H1 (cell line): ENCODE measurements around the gene CGB3. TPM values are rescaled to one million over a fixed set of nuclear protein-coding genes. Genes with fewer than 3 reads are reported as not detected.

ENCODE experiments used
- CTCF ChIA-PET: fragments of 300-600 bp; sonication (Branson Sonifier 250); formaldehyde crosslinking; loops from one replicate; lab custom pipeline; 2021; ENCODE audit not compliant: partially characterized antibody; lab: Charles Lee
- POLR2A ChIA-PET: fragments of 300-600 bp; sonication (Branson Sonifier 250); formaldehyde crosslinking; loops from one replicate; lab custom pipeline; 2021; ENCODE audit warnings: inconsistent platforms; ENCODE audit not compliant: partially characterized antibody; lab: Charles Lee
- DNase-seq, 2 experiments: peaks; one replicate each; pipeline versions ENCODE4 v3.0.0 to v3.0.0-alpha.2; 2010 to 2022; ENCODE audit warnings: low spot score in 2 of 2, low read depth in 1 of 2, mixed read lengths in 1 of 2
- FAIRE-seq: peaks from 2 replicates; lab custom pipeline; 2011; peaks lifted over from hg19 to GRCh38; lab: Jason Lieb, UNC
- H2AFZ ChIP-seq: 2 replicates; pipeline ENCODE4 v1.8.1; 2012; ENCODE audit warnings: low read length, inconsistent platforms
- H2AK5ac ChIP-seq: 2 replicates; pipeline ENCODE4 v1.6.1; 2013; ENCODE audit warnings: low read depth, low read length
- H2BK120ac ChIP-seq: replicated peaks from 2 replicates; pipeline ENCODE3; 2013; ENCODE audit warnings: low read depth, low read length, inconsistent platforms
- H2BK12ac ChIP-seq: 2 replicates; pipeline ENCODE4 v1.6.1; 2013; ENCODE audit warnings: low read depth, low read length
- H2BK15ac ChIP-seq: 2 replicates; pipeline ENCODE4 v1.6.1; 2013; ENCODE audit warnings: low read length
- H2BK20ac ChIP-seq: 2 replicates; pipeline ENCODE4 v1.6.1; 2013; ENCODE audit warnings: low read length
- H2BK5ac ChIP-seq: 2 replicates; pipeline ENCODE4 v1.6.1; 2013; ENCODE audit warnings: low read depth, low read length
- H3K14ac ChIP-seq: 2 replicates; pipeline ENCODE4 v1.6.1; 2013; ENCODE audit warnings: inconsistent platforms; ENCODE audit not compliant: insufficient read length
- H3K18ac ChIP-seq: 2 replicates; pipeline ENCODE4 v1.6.1; 2013; ENCODE audit warnings: low read length; ENCODE audit errors: extremely low read depth
- H3K23ac ChIP-seq: 2 replicates; pipeline ENCODE4 v1.6.1; 2013; ENCODE audit warnings: inconsistent platforms; ENCODE audit not compliant: insufficient read length
- H3K23me2 ChIP-seq: 2 replicates; pipeline ENCODE4 v1.6.1; 2013; ENCODE audit warnings: low read depth, low read length
- H3K27ac ChIP-seq: 2 replicates; pipeline ENCODE4 v1.6.1; 2011; ENCODE audit warnings: low read depth, low read length, inconsistent platforms
- H3K27me3 ChIP-seq, 4 experiments: replicated peaks in 1 of 4; 1 replicate in 1 of 4; 2 replicates in 3 of 4; pipeline versions ENCODE4 v1.6.1 to v1.8.1; 2011 to 2013; ENCODE audit warnings: low read length in 3 of 4, mild to moderate bottlenecking in 3 of 4, inconsistent platforms in 2 of 4, mixed read lengths in 2 of 4, moderate library complexity in 1 of 4; ENCODE audit not compliant: control insufficient read depth in 3 of 4, insufficient read depth in 3 of 4; ENCODE audit errors: extremely low read depth in 1 of 4
- H3K36me3 ChIP-seq, 4 experiments: 2 replicates each; pipeline versions ENCODE4 v1.6.1 to v1.8.1; 2011 to 2013; ENCODE audit warnings: mild to moderate bottlenecking in 4 of 4, low read length in 3 of 4, moderate library complexity in 2 of 4, control low read depth in 1 of 4, inconsistent platforms in 1 of 4; ENCODE audit not compliant: insufficient read depth in 4 of 4, control insufficient read depth in 2 of 4
- H3K4ac ChIP-seq: replicated peaks from 2 replicates; pipeline ENCODE3; 2013; ENCODE audit warnings: low read length, low read depth, mixed read lengths, inconsistent platforms; ENCODE audit not compliant: insufficient read length
- H3K4me1 ChIP-seq, 4 experiments: replicated peaks in 1 of 4; 1 replicate in 1 of 4; 2 replicates in 3 of 4; pipeline versions ENCODE4 v1.6.1 to v1.8.1; 2011 to 2013; ENCODE audit warnings: low read length in 3 of 4, inconsistent platforms in 2 of 4, mixed read lengths in 1 of 4; ENCODE audit not compliant: insufficient read depth in 4 of 4, control insufficient read depth in 3 of 4
- H3K4me2 ChIP-seq, 2 experiments: 2 replicates each; pipeline versions ENCODE4 v1.6.1 to v1.8.1; 2011 to 2013; ENCODE audit warnings: low read depth in 2 of 2, low read length in 2 of 2, control low read depth in 1 of 2, inconsistent platforms in 1 of 2, mild to moderate bottlenecking in 1 of 2; ENCODE audit not compliant: insufficient read depth in 1 of 2
- H3K4me3 ChIP-seq, 4 experiments: fragments of 200-600, 300-600 bp in 1 of 4; sonication (generic), shearing (Covaris generic), sonication (Bioruptor Twin) in 1 of 4; 2 replicates each; pipeline versions ENCODE4 v1.5.1 to v1.8.1; 2011 to 2016; ENCODE audit warnings: low read length in 4 of 4, low read depth in 3 of 4, control low read depth in 2 of 4, inconsistent platforms in 2 of 4, mild to moderate bottlenecking in 2 of 4, mixed read lengths in 1 of 4, moderate library complexity in 1 of 4; ENCODE audit not compliant: insufficient read depth in 2 of 4; ENCODE audit errors: extremely low read depth in 1 of 4
- H3K56ac ChIP-seq: replicated peaks from 2 replicates; pipeline ENCODE3; 2013; ENCODE audit warnings: low read depth, mild to moderate bottlenecking, mixed read lengths, low read length, inconsistent platforms; ENCODE audit not compliant: insufficient read length
- H3K79me1 ChIP-seq: 2 replicates; pipeline ENCODE4 v1.6.1; 2013; ENCODE audit warnings: low read depth, low read length, control low read depth
- H3K79me2 ChIP-seq, 2 experiments: 2 replicates each; pipeline versions ENCODE4 v1.6.1 to v1.8.1; 2012 to 2013; ENCODE audit warnings: low read length in 2 of 2, mild to moderate bottlenecking in 2 of 2, inconsistent platforms in 1 of 2; ENCODE audit not compliant: insufficient read depth in 2 of 2, control insufficient read depth in 1 of 2
- H3K9ac ChIP-seq, 4 experiments: replicated peaks in 1 of 4; 1 replicate in 1 of 4; 2 replicates in 3 of 4; pipeline versions ENCODE4 v1.6.1 to v1.8.1; 2011 to 2013; ENCODE audit warnings: low read depth in 3 of 4, low read length in 3 of 4, control low read depth in 2 of 4, mild to moderate bottlenecking in 2 of 4, moderate library complexity in 2 of 4, inconsistent platforms in 1 of 4; ENCODE audit errors: extremely low read depth in 1 of 4
- H3K9me3 ChIP-seq, 2 experiments: 2 replicates each; pipeline versions ENCODE4 v1.6.1 to v1.8.1; 2012 to 2013; ENCODE audit warnings: mild to moderate bottlenecking in 2 of 2, moderate library complexity in 2 of 2, control low read depth in 1 of 2, inconsistent platforms in 1 of 2, low read depth in 1 of 2, low read length in 1 of 2, mixed read lengths in 1 of 2; ENCODE audit not compliant: insufficient read depth in 2 of 2
- H4K20me1 ChIP-seq, 2 experiments: replicated peaks in 1 of 2; 2 replicates each; pipeline versions ENCODE3 to v1.8.1; 2011 to 2013; ENCODE audit warnings: inconsistent platforms in 2 of 2, low read length in 2 of 2, mild to moderate bottlenecking in 1 of 2; ENCODE audit not compliant: insufficient read depth in 2 of 2, control insufficient read depth in 1 of 2
- H4K5ac ChIP-seq: 2 replicates; pipeline ENCODE4 v1.6.1; 2013; ENCODE audit warnings: low read length, low read depth, mixed read lengths, inconsistent platforms; ENCODE audit not compliant: insufficient read length
- H4K8ac ChIP-seq: 2 replicates; pipeline ENCODE4 v1.8.0; 2013; ENCODE audit warnings: mild to moderate bottlenecking, moderate library complexity, low read length, inconsistent platforms; ENCODE audit not compliant: insufficient read depth; ENCODE audit errors: extremely low read depth
- H4K91ac ChIP-seq: replicated peaks from 2 replicates; pipeline ENCODE3; 2013; ENCODE audit warnings: low read length, mixed read lengths, inconsistent platforms; ENCODE audit not compliant: insufficient read length
- BACH1 ChIP-seq: IDR thresholded peaks from 2 replicates; pipeline ENCODE4 v1.6.1; 2012; ENCODE audit warnings: low read length, improper control_type of control experiment
- PHF8 ChIP-seq: fragments of 200-600 bp; sonication (generic); conservative IDR thresholded peaks from 2 replicates; pipeline ENCODE4 v1.7.1; 2012; ENCODE audit warnings: low read depth, mild to moderate bottlenecking, inconsistent platforms, low read length, moderate library complexity
- RNF2 ChIP-seq: fragments of 200-900, 300-1000 bp; sonication (generic); IDR thresholded peaks from 2 replicates; pipeline ENCODE4 v1.7.1; 2016; ENCODE audit warnings: borderline replicate concordance, low read depth, mild to moderate bottlenecking, antibody characterized with exemption, low read length; ENCODE audit not compliant: poor library complexity, severe bottlenecking; ENCODE audit errors: missing control alignments
- WGBS, 2 experiments: shearing (Covaris generic) in 1 of 2; methylation state at CpG; one replicate each; pipeline versions ENCODE4 v1.1.6 to v1.1.7; 2013 to 2015; ENCODE audit warnings: low lambda C conversion rate in 2 of 2, mixed read lengths in 2 of 2, inconsistent platforms in 1 of 2, low coverage in 1 of 2, missing lambda C conversion rate in 1 of 2; ENCODE audit not compliant: insufficient replicate concordance in 2 of 2, insufficient coverage in 1 of 2, insufficient read length in 1 of 2; ENCODE audit errors: extremely low coverage in 1 of 2, missing lambda C conversion rate in 1 of 2; 5-methylcytosine and 5-hydroxymethylcytosine counted together
- polyA plus RNA-seq, 7 experiments: library from polyadenylated mRNA; depleted of rRNA in 3 of 7; stranded (reverse) in 5 of 7; unstranded in 2 of 7; fragments of >200 nt in 5 of 7; fragments of 200-250 nt in 2 of 7; gene quantifications; 1 replicate in 5 of 7; 2 replicates in 1 of 7; 4 replicates in 1 of 7; pipeline versions ENCODE4 v1.2.1 to v1.2.3, GENCODE V29; 2011 to 2013; ENCODE audit warnings: missing spikeins in 2 of 7, mixed read lengths in 2 of 7
- total RNA-seq: library from RNA; stranded (reverse); fragmentation: NEBNext Ultra II Directional; extraction: Animal tissue kit (Norgen Biotek cat#: 25700); gene quantifications from 2 replicates; pipeline ENCODE4 v1.2.1, GENCODE V29; 2021

Gene CGB3
- total and polyA plus RNA-seq, 2 of the 8 experiments (the other 6 are each of a cell fraction or from before 2014, with no cell fraction given) = not detected

DNA sequence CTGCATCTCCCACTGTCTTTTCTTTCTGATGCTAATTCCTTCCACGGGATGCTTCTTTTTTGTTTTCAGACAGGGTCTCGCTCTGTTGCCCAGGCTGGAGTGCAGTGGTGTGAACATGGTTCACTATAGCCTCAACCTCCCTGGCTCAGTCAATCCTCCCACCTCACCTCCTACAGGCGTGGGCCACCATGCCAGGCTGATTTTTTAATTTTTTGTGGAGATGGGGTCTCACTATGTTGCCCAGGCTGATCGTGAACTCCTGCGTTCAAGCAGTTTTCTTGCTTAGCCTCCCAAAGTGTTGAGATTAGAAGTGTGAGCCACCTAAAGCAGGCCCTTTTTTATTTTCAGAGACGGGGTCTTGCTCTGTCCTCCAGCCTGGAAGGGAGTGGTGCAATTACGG lies 35.8 kb downstream of the CGB3 start:
- H2BK120ac ChIP-seq = no peak overlapping the region
- peaks cover 4% of the 10 kb centered on the region for H3K79me1 ChIP-seq
- H3K23me2 ChIP-seq = peaks cover 4% of the 10 kb centered on the region; the same call in 1 of the 2 replicates
- H3K4me2 ChIP-seq = no peak overlapping the region
- peaks cover 3 to 25% (median 10%) of the 10 kb centered on the region in 4 experiments; a peak in 5 of 8 replicates for H3K36me3 ChIP-seq
- no peak overlapping the region for H2BK12ac ChIP-seq
- H3K79me2 ChIP-seq = peaks cover 0 to 7% of the 10 kb centered on the region in 2 experiments; a peak in 1 of 4 replicates
- H3K56ac ChIP-seq = no peak overlapping the region
- no peak overlapping the region for H2BK15ac ChIP-seq
- ChIA-PET POLR2A (interaction anchor here (1.1 to 1.2 kb wide), 2 partner anchors 19 to 20 kb away, joined by 3 read pairs; no protein-coding TSS in a partner anchor), CTCF (interaction anchor here (1.2 to 2.9 kb wide), 2 partner anchors 11 to 17 kb away, joined by 5 to 13 read pairs; no protein-coding TSS in a partner anchor)
- H3K27ac ChIP-seq = no peak overlapping the region
- DNase-seq (no peak), FAIRE-seq (no peak)
- H3K9me3 ChIP-seq = no peaks in the 10 kb centered on the region
- H3K27me3 ChIP-seq = no peaks in the 10 kb centered on the region
- H2BK20ac ChIP-seq = no peak overlapping the region
- H4K5ac ChIP-seq = no peak overlapping the region
- no peak overlapping the region for H3K4me3 ChIP-seq
- H4K20me1 ChIP-seq = peaks cover 0 to 10% of the 10 kb centered on the region in 2 experiments
- no peak overlapping the region for H2BK5ac ChIP-seq
- no peak overlapping the region for H2AK5ac ChIP-seq
- TF ChIP-seq RNF2 = no peak
- TF ChIP-seq PHF8 = no peak
- TF ChIP-seq BACH1 = no peak
- no peak overlapping the region for H4K8ac ChIP-seq
- no peak overlapping the region for H3K9ac ChIP-seq
- H3K4ac ChIP-seq = no peak overlapping the region
- peaks cover 0 to 1% (median 0%) of the 10 kb centered on the region in 4 experiments; a peak in 2 of 7 replicates for H3K4me1 ChIP-seq
- no peak overlapping the region for H3K18ac ChIP-seq
- H4K91ac ChIP-seq = no peak overlapping the region
- H3K23ac ChIP-seq = no peak overlapping the region
- no peak overlapping the region for H2AFZ ChIP-seq
- 90% methylated on average over 7 of the region's 7 CpGs; no CpG with 5 or more reads in 1 of the 2 experiments for WGBS, 2 experiments
- H3K14ac ChIP-seq = no peak overlapping the region
